ENCODE measurements around the gene INF2.
A peak's percentile ranks its signal among the peaks of the same experiment; 100 is the strongest.

INF2 gene

DNA sequence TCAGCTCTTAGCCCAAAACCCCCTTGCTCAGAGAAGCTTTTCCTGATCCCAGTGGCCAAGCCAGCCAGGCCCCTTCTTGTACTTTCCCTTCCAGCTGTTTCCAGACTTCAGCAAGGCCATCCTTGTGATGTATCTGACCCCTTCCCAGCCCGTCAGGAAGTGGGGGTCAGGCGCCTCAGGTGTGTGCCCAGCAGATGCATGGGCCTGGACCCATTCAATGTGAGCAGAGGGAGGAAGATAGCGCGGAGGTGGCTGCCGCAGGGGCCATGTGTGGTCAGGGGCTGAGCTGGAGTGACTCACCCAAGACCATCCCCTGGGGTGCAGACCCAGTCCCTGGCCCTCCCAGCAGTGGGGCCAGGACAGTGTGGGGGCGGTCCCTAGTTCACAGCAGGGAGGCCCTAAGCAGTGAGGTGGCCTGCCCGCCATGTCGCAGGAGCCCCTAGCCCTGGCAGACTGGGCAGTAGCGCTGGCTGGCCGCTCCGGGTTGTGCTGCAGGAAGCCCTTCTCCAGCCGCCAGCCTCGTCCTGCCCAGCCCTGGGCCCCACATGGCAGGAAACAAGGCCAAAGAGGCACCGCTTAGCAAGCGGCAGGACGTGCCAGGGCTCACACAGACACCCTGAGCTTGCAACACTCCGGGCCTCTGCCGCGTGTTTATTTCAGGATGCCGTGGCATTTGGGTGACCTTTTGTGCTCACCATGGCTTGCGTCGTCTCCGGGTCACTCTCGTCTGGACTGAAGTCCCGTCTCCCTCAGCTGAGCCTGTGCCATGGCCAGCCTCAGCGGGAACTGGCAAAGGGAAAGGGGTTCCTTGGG, 46.6 kb downstream of the INF2 start:
- TF ChIP-seq, protein P1, sequence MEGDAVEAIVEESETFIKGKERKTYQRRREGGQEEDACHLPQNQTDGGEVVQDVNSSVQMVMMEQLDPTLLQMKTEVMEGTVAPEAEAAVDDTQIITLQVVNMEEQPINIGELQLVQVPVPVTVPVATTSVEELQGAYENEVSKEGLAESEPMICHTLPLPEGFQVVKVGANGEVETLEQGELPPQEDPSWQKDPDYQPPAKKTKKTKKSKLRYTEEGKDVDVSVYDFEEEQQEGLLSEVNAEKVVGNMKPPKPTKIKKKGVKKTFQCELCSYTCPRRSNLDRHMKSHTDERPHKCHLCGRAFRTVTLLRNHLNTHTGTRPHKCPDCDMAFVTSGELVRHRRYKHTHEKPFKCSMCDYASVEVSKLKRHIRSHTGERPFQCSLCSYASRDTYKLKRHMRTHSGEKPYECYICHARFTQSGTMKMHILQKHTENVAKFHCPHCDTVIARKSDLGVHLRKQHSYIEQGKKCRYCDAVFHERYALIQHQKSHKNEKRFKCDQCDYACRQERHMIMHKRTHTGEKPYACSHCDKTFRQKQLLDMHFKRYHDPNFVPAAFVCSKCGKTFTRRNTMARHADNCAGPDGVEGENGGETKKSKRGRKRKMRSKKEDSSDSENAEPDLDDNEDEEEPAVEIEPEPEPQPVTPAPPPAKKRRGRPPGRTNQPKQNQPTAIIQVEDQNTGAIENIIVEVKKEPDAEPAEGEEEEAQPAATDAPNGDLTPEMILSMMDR (IDR thresholded peaks at IDR 0.05; ENCODE audit: insufficient read depth, low read depth, low read length, missing control alignments) = no peak
- H3K4me3 ChIP-seq (ENCODE audit: low read length) = no peak overlapping the region
- DNase-seq (ENCODE audit: low read depth) = peak; percentile 65

DNA sequence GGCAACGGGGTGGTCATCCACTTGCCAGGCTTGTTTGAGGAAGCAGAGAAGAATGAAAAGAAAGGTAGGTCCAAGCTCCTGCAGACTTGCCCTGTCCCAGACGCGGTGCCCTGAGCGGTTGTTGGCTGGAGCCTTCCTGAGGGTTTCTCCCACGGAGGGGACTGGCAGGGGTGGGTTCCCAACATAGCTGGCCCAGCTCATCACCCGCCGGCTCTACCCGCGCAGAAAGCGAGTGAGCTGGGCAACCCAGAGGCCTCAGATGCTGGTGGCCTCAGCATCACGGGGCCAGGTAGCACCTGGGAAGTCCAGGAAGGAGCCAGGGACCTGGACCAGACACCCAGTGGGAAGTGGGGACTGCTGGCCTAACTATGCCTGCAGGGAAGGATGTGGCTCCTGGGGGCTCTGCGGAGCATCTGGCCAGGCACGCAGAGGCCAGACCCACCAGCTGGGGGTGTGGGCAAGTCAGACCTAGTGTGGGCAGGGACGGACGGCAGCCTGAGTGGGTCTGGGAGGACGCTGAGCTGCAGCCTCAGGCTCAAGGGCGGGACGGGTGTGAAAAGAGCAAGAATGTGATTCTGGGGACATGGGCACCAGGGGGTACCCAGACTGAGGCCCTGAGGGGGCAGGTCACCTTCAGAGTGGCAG, 49.1 kb downstream of the INF2 start:
- TF ChIP-seq, protein P1 (IDR thresholded peaks at IDR 0.05; ENCODE audit: insufficient read depth, low read depth, low read length, missing control alignments) = no peak
- H3K4me3 ChIP-seq (ENCODE audit: low read length) = no peak overlapping the region
- no peak for DNase-seq (ENCODE audit: low read depth)

DNA sequence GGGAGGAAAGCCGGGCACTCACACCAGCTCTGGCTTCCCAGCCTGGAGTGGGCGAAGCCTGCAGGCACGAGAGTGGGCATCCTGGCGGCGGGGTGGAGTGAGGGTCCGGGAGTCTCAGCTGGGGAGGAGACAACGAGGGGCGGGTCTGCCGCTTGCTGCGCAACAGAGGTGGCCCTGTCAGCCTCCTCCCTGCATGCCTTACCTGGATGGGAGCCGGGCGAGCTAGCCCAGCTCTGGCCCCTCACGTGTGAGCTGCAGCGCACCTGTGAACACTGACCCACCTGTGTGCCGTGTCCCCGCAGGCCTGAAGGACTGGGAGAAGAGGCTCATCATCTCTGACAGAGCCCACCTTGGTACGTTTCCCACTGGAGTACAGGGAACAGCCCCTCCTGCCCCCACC, 49.6 kb downstream of the INF2 start:
- no peak overlapping the region for H3K4me3 ChIP-seq (ENCODE audit: low read length)
- TF ChIP-seq, protein P1 (IDR thresholded peaks at IDR 0.05; ENCODE audit: insufficient read depth, low read depth, low read length, missing control alignments) = no peak
- DNase-seq (ENCODE audit: low read depth) = no peak

DNA sequence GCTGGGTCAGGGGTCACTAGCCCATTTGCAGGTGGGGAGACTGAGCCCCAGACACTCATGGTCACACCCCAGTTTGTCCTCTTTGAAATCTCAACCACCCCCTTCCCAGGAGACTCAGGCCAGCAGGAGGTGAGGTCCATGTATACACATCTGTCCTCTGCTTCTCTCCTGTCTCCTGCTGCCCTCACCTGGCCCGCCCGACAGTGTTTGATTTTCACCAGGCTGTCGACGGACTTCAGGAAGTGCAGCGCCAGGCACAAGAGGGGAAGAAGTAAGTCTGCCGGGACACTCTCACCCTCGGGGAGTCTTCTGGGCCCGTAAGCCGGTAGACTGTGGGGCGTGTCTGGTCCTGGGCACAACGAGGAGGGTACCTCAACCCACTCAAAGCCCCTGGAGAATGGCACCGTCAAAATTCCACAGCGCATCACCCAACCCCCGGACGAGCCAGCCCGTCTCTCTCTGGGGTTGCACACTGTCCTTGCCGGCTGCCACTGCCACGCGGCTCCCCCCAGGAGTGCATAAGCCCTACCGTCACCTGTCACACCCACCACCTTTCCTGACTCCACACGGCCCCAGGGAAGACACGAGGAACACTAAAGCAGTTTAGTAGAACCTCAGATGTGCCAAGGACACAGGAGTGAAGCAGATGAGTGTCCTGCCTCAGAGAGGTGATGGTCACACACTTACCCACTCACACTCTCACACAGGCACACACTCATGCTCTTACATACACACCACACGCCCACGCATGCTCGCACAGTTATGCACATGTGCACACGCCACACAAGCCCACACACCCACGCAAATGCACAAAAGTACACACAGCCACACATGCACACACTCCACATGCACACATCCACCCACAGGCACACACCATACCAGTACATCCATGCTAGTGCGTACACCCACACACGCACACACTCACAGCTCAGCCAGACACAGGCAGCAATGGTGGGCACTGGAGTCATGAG, 50.4 kb downstream of the INF2 start:
- TF ChIP-seq, protein P1 (IDR thresholded peaks at IDR 0.05; ENCODE audit: insufficient read depth, low read depth, low read length, missing control alignments) = no peak

DNA sequence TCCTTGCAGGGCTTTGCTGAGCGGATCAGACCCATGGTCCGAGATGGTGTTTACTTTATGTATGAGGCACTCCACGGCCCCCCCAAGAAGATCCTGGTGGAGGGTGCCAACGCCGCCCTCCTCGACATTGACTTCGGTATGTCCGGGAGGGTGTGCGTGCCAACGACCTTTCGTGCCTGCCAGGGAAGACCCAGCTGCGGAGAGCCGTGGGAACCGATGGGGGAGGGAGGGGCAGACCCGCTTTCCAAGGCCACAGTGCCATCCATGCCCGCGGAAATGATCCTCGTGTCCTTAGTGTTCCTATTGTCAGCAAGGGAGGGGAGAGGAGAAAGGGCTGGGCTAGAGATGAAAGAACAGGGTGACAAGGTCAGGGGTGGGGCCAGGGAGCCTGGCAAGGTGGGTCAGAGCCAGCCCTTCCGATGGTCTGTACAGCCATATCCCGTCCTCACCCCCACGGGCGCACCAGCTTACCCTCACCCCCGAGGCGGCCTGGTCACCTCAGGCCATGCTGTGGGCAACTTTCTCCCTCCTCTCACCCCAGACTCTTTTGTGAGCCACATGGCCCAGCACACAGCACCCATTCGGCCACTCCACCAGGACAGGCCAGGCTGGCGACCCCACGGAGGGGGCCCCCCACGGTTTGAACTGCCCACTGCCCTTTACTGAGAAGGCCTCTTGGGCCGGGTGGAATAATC, 51.8 kb downstream of the INF2 start:
- DNase-seq (ENCODE audit: low read depth) = no peak

More for the DNA sequence above, 50.4 kb downstream of the INF2 start:
- DNase-seq (ENCODE audit: low read depth) = no peak
- H3K4me3 ChIP-seq (ENCODE audit: low read length) = no peak overlapping the region

More for the DNA sequence above, 51.8 kb downstream of the INF2 start:
- no peak overlapping the region for H3K4me3 ChIP-seq (ENCODE audit: low read length)
- TF ChIP-seq, protein P1 (IDR thresholded peaks at IDR 0.05; ENCODE audit: insufficient read depth, low read depth, low read length, missing control alignments) = no peak
